HCT116 (cell line): ENCODE results near the gene SEMA4C.

ENCODE experiments used
- POLR2A ChIP-seq: IDR thresholded peaks from 2 replicates; pipeline ENCODE4 v1.7.0; 2011; ENCODE audit warnings: borderline replicate concordance; ENCODE audit not compliant: insufficient read depth, insufficient read length; ENCODE audit errors: extremely low read depth
- POLR2AphosphoS5 ChIP-seq: IDR thresholded peaks from 2 replicates; pipeline ENCODE4 v1.6.1; 2011; ENCODE audit warnings: mild to moderate bottlenecking, low read depth, low read length, moderate library complexity
- TF ChIP-seq, protein P1 (sequence below): IDR thresholded peaks from 2 replicates; pipeline ENCODE4 v1.6.1; 2012; ENCODE audit warnings: low read depth

DNA sequence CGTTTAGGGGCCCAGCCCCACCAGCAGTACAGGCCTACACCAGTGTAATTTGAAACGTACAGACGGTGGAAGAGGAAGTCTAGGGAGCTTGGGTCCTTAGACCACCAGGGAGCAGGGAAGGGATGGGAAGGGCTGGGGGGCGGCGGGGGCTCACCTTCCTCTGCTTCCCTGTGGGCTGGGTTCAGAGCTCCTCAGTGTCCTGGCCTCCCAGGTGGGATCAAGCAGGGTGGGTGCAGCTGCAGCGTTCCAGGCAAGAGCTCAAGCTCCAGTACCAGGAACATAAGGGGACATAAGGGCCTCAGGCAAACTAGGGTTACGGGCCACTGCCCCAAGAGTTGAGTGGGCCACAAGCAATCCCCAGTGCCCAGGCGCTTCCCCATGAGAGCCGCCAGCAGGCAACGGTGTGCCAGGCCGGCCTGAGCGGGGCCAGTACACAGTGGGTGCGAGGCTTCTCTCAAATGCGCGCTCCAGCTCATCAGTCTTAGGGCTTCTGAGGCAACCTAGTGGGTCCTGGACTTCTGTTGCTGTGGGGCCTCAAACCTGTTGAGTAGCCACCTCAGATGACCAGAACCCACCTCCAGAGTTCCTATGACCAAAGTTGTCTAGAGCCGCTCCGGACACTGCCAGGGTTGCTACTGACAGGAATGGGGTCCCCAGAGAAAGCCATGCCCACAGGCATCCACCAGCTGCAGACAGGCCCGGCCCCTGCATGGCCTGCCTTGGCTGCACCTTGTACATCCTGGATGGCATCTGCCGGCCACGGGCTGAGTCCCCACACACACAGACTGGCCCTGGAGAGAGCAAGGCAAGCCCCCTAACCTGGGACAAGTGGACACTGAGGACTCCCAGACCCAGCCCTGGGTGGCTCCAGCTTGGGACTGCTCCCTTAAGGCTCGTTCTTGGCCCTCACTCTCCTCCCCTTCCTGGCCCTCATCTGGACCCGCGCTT, 31.3 kb downstream of the SEMA4C start:
- TF ChIP-seq POLR2A, result no peak
- no peak for TF ChIP-seq POLR2AphosphoS5
- TF ChIP-seq, protein P1, sequence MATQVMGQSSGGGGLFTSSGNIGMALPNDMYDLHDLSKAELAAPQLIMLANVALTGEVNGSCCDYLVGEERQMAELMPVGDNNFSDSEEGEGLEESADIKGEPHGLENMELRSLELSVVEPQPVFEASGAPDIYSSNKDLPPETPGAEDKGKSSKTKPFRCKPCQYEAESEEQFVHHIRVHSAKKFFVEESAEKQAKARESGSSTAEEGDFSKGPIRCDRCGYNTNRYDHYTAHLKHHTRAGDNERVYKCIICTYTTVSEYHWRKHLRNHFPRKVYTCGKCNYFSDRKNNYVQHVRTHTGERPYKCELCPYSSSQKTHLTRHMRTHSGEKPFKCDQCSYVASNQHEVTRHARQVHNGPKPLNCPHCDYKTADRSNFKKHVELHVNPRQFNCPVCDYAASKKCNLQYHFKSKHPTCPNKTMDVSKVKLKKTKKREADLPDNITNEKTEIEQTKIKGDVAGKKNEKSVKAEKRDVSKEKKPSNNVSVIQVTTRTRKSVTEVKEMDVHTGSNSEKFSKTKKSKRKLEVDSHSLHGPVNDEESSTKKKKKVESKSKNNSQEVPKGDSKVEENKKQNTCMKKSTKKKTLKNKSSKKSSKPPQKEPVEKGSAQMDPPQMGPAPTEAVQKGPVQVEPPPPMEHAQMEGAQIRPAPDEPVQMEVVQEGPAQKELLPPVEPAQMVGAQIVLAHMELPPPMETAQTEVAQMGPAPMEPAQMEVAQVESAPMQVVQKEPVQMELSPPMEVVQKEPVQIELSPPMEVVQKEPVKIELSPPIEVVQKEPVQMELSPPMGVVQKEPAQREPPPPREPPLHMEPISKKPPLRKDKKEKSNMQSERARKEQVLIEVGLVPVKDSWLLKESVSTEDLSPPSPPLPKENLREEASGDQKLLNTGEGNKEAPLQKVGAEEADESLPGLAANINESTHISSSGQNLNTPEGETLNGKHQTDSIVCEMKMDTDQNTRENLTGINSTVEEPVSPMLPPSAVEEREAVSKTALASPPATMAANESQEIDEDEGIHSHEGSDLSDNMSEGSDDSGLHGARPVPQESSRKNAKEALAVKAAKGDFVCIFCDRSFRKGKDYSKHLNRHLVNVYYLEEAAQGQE, result no peak
